ENCODE measurements around the gene LPCAT4. TPM values are rescaled to one million over a fixed set of nuclear protein-coding genes. Genes with fewer than 3 reads are reported as not detected.

LPCAT4 gene
- total and polyA plus RNA-seq, 4 donors: 18.1 to 155 (median 69.2) TPM

Small RNA genes within 50 kb of the gene (small RNA-seq; reads per million reads assigned to genes)
- gene MIR1233-1 (ENCODE audit: low replicate concordance) (not detected), gene RF00019 (ENCODE audit: low replicate concordance) (not detected)

Other genes with a start within 250 kb of the LPCAT4 start
- 10 to 100 TPM; 88.3 TPM for gene KATNBL1, start 157.1 kb downstream of the LPCAT4 start, total RNA-seq
- 10 to 100 TPM; 67.5 to 86.8 TPM for gene KATNBL1, start 157.1 kb downstream of the LPCAT4 start, polyA plus RNA-seq (ENCODE audit: insufficient read length in 2 of 2)
- 100 to 1,000 TPM; 102 to 121 TPM for gene EMC4, start 142.2 kb downstream of the LPCAT4 start, total RNA-seq
- 100 to 1,000 TPM; 136 to 137 TPM for gene EMC4, start 142.2 kb downstream of the LPCAT4 start, polyA plus RNA-seq (ENCODE audit: insufficient read length in 2 of 2)
- gene SLC12A6, start 29.4 kb downstream of the LPCAT4 start, total RNA-seq: 10 to 100 TPM; 20.9 to 38.7 TPM
- 10 to 100 TPM; 31.4 to 35.4 TPM for gene SLC12A6, start 29.4 kb downstream of the LPCAT4 start, polyA plus RNA-seq (ENCODE audit: insufficient read length in 2 of 2)
- gene NOP10, start 24.1 kb downstream of the LPCAT4 start, total RNA-seq: 100 to 1,000 TPM in 1 of 2 donors, 10 to 100 TPM in 1; 71.7 to 177 TPM
- 100 to 1,000 TPM; 115 to 117 TPM for gene NOP10, start 24.1 kb downstream of the LPCAT4 start, polyA plus RNA-seq (ENCODE audit: insufficient read length in 2 of 2)
- gene NUTM1, start 23.9 kb downstream of the LPCAT4 start, total RNA-seq: not detected
- gene NUTM1, start 23.9 kb downstream of the LPCAT4 start, polyA plus RNA-seq (ENCODE audit: insufficient read length in 2 of 2): under 1 TPM in 1 of 2 donors, not detected in 1; 0.06 TPM
- 10 to 100 TPM; 47.3 to 82.5 TPM for gene GOLGA8A, start 70.6 kb upstream of the LPCAT4 start, total RNA-seq
- 100 to 1,000 TPM; 115 to 197 TPM for gene GOLGA8A, start 70.6 kb upstream of the LPCAT4 start, polyA plus RNA-seq (ENCODE audit: insufficient read length in 2 of 2)
- 10 to 100 TPM; 44.8 to 46.3 TPM for gene GOLGA8B, start 216.5 kb upstream of the LPCAT4 start, total RNA-seq
- gene GOLGA8B, start 216.5 kb upstream of the LPCAT4 start, polyA plus RNA-seq (ENCODE audit: insufficient read length in 2 of 2): 100 to 1,000 TPM in 1 of 2 donors, 10 to 100 TPM in 1; 94.9 to 108 TPM